ENCODE data around the gene LRRC31.

LRRC31 gene

DNA sequence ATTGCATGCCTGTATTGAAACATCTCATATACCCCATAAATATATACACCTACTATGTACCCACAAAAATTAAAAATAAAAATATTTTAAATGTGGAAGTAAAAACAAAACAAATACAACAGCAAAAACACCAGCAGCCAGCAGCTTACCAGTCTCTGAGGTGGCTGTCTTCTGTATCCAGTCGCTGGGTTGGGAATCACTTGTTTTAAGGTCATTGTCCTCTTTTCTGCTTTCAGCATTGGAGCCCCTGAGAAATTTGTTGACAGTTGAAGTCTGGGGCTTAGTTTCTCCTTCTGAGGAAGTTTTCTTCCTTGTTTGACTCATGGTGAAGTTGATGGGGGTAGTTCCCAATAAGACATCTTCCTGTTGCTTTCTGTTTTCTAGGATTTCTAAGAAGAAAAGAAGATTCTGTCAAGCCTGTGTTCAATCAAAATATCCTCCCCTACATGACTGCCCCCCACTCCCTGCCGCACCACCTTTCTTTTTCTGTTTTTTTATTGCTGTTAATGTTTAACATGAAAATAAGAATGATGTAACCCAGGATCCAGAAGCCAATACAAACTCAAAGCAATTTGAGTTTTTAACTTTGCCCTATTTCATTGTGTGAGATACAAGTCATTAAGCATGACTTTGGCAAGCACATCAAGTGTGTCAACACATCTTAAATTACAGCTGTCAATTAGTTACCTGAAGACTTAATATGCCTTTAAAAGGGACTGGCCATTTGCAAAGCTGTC, at the start of gene LRRC31:
Gene LRRC31, minus strand, starts transcription at position 452 of the 737 bp plus-strand sequence. Its CDS starts 128 bp downstream, at position 324.
- no peak for DNase-seq

DNA sequence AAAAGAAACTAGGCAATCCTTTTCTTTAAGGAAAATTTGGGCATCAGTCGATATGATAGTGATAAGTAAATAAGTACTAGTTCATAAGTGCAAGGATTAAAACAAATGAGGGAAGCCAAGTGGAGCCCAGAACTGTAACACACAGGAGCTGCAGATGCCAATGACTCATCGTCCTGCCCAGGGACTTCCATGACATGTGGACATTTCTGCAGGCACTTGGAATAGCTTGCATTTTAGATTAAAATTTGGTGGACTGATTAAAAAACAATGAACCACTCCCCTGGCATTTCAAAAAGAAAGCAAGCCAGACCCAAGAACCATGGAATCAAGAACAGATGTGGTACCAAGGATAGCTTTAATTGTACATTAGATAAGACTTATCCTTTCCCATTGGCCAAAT, 44.6 kb upstream of the LRRC31 start:
- DNase-seq: no peak

DNA sequence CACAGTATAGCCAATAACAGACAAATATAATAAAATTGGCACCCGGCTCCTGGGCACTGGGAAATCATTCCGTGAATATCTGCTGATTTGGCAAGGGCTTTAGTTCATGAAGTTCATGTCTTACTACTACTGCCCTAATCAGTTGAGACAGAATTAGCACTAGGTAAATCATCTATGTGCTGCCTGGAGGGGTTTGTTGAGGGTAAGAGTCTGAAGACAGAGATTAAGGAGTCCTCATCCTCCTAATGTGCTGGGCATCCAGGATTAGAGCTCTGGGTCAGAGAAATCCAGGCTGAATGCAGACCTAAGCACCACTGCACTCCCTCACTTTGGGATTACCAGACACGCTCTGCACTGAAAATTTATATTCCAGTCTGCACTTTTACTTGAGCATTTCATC, 43.6 kb upstream of the LRRC31 start:
- no peak for DNase-seq

DNA sequence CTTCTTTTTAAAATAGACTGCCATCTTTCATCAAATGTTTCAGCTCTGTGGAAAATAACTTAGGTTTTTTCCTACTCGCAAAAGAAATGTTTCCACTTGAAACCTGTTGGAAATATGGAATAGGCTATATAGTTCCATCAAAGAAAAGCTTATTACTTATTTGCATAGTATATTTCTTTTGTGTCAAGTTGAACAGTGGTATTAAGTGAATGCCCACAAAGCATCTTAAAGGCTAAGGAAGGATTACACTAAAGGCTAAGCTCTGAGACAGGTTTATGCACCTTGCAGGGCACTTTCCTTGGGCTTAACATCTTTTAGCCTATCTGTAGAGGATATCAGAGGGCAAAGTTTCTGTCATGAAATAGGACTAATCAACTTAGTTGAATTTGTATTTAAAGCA, 41.5 kb upstream of the LRRC31 start, which contains the start of gene SAMD7:
Gene SAMD7, plus strand, starts transcription at position 301 of the 400 bp plus-strand sequence. CDS start 7,927 bp downstream, outside the sequence.
- no peak for DNase-seq

DNA sequence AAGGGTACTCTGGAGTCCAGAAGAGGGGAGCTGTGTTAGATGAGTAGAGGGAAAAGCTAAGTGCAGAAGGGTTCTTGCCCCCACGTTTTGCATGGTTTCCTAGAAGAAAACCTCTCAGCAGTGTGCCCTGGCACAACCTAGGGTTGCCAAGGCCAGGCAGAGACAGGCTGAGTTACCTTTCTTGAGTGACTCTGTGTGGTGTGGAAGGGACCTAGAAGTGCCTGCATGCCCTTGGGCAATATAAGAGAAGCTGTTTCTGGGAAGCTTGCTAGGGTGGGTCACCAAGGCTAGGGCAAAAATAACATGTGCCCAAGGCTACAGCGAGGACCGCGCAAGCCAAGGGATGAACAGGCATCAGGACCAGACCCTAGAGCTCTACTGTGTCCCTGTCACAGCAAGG, 38.2 kb upstream of the LRRC31 start:
- DNase-seq: no peak

DNA sequence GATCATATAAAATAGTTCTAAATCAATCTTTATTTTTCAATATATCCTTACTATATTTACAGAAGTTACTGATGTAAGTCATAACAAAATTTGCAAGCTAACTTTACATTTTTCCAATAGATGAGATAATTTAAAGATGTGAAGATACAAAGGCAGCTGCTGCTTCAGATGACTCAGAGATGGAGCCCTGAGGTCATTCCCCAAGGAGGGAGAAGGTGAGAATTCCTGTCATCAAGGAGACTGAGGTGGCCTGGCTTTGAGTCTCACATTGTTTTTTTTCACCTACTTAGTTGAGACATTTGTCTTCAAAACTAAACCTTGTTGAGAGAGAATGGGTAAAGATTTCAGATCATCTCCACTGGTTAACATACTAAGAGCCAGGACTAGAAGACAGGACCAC, 37.7 kb upstream of the LRRC31 start:
- no peak for DNase-seq

DNA sequence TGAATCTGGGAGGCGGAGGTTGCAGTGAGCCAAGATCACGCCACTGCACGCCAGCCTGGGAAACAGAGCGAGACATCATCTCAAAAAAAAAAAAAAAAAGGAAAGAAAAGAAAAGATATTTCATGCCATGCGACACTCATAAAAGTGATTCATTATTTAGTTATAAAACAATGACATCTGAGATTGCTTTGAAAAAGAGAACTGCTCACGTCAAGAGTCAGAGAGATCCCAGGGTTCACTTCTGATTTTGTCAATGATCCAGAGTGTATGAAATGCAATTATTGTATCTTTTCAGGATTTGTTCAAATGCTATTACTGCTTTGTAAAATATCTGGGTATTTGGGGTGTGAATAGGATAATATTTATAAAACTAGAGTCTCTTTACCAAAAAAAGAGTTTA, 35.7 kb upstream of the LRRC31 start:
- no peak for DNase-seq

DNA sequence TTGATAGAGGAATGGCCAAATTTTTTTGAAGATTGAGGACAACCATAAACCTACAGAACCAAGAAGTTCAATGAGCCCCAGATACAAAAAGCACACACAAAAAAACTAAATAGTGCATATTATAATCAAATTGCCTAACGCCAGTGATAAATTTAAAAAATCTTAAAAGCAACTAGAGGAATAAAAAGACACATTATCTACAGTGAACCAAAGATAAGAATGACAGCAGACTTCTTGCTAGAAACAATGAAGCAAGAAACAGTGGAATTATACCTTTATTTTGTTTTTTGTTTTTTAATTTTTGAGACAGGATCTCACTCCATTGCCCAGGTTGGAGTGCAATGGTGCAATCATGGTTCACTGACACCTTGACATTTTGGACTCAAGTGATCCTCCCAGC, 31.7 kb upstream of the LRRC31 start:
- DNase-seq: no peak

DNA sequence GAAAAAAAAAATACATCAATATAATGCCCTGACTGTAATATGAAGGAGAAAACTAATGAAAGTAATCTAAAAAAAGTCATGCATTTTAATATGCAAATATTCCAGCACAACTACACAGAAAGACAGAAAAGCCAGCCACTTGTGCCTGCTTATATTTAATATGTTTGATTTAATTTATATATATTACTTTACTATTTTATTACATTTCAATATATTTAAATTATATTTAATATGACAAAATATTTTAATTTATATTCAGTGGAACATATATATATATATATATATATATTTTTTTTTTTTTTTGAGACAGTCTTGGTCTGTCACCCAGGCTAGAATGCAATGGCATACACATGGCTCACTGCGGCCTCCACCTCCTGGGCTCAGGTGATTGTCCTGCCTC, 27.5 kb upstream of the LRRC31 start:
- DNase-seq: no peak

DNA sequence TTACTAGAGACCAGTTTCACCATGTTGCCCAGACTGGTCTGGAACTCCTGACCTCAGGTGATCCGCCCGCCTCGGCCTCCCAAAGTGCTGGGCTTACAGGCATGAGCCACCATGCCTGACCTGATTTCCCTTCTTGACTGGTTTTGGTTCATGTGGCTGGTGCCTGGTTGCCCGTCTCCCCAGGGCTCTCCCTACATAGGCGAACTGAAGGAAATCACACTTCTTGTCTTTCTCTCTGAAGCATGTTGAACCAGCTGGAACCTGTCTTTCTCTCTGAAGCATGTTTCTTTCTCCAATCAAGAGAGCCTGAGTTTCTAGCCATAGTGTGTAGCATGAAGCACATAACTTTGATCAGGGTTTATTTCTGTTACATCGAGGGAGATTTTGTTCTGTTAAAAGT, 25.3 kb upstream of the LRRC31 start:
- no peak for DNase-seq

DNA sequence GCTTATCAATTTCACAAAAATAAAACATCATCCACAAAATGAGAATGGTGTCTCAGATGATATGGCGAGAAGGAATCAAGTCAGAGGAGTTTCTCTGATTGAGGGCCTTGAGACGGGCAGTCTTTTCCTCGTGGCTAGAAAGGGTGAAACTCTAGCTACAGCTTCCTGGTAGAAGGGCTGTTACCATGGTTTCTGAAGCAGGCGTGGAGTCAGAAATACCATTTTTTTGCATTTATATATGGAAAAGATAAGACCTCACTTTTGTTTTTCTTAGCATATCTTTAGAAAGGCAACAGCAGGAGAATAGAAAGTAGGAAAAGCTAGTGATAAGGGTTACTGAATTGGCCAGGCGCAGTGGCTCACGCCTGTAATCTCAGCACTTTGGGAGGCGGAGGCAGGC, 24.4 kb upstream of the LRRC31 start:
- DNase-seq: no peak

DNA sequence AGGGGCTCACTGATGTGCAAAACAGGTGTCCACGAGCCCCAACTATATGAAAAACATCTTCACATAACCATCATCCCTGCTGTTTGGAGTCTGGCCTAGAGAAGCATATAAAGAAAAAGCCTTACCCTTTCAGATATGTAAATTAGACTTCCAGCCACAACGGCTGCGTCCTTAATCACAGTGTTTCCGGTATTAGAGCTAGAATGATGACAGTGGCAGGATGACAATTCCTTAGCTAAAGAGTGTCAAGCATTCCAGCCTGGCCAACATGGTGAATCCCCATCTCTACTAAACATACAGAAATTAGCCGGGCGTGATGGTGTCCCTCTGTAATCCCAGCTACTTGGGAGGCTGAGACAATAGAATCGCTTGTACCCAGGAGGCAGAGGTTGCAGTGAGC, 22.2 kb upstream of the LRRC31 start:
- DNase-seq: no peak

DNA sequence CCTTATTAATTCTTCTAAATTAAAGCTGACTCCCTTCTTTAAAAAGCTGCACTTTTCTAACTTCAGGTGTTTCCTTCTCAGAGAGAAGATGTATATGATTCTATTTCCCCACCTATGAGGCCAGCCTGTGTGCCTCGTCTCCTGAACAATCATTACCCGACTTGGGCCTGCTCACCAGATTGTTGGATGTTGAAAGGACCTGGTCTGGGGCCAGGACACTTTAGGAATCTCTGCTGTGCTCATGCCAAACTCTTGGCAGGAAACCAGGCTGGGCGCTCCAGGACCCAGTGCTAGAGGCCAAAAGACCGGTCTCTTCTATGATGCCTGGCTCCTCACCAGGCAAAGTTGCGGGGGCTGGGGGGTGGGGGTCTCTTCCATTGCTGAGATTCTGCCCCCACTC, 16.9 kb upstream of the LRRC31 start:
- DNase-seq: no peak

DNA sequence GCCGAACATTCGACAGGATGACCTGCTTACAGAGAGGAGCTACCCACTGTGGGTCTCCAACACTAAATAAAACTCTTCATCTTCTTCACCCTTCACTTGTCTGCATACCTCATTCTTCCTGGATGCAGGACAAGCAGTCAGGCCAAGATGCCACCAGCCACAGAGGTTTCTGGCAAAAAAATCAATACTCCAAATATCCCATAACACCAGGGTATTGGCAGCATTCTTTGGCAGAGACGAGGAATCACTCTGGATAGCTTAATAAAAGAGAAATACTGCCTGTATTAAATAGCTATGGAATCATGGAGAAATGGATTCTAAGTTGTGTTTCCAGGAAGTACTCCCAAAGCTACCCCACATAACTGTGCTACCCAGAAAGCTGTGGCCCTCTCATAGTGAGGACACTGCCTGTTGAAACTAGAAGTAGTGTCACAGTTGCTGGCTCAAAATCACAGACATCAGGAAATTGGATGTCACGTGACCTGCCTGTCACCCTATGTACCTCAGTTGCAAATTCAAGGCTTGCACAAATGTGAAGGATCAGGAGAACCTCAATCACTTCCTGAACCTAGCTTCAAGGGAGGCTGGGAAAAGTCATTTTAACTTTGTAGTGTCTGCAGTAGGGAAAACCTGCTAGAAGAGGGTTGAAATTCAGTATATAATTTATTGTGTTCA, 11.0 kb upstream of the LRRC31 start:
- DNase-seq: no peak

DNA sequence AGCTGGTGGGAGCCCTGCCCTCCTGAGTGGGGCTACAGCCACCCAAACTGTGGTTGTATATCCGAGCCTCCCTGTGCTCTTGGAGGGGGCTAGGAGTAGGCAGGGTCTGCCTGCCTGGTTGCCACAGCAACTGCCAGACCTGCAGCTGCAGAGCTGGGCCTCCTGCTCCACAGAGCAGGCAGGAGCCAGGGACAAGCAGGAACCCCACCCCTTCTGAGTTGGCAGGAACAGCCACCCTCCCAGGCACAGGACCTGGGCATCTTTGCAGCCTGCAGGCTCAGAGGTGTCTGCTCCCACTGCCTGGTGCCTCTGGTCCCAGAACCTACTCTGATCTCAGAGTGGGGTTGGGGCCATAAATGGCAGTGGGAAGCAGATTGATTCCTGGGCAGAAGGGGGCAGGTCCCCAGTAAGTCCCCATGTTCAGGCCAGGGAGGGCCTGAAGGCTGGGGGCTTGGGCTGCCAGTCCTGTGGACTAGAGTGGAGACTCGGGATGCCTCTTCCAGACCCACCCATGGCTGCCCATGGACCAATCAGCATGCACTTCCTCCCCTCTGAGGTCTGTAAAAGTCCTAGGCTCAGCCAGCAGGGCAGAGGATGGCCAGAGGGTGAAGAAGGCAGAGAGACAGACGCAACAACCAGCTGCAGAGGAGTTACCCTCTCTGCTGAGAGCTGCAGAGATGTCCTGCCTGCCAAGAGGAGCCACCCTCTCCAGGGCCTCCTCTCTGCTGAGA, 10.3 kb upstream of the LRRC31 start:
- no peak for DNase-seq

DNA sequence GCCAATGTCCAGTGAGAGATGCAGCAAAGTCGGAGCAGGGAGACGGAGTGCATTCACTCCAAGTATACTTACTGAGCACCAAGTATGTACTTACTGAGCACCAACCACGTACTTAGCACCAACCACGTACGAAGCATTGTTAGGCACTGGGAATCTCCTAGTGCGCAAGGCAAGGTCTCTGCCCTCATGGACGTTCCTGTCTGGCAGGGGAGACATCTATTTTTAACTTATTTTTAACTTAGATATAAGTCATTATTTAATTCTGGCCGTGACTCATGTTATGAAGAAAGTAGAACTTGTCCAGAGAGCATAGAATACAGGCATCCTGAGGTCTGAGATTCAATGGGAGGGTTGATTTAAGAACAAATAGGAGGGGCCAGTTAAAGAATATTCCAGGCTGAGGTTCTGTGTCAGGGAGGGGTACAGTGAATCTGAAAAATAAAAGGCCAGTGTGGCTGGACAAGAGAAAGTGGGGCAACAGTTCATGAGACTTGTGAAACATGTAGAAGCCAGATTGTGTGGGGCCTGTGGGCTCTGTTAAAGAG, 9.3 kb upstream of the LRRC31 start:
- no peak for DNase-seq

DNA sequence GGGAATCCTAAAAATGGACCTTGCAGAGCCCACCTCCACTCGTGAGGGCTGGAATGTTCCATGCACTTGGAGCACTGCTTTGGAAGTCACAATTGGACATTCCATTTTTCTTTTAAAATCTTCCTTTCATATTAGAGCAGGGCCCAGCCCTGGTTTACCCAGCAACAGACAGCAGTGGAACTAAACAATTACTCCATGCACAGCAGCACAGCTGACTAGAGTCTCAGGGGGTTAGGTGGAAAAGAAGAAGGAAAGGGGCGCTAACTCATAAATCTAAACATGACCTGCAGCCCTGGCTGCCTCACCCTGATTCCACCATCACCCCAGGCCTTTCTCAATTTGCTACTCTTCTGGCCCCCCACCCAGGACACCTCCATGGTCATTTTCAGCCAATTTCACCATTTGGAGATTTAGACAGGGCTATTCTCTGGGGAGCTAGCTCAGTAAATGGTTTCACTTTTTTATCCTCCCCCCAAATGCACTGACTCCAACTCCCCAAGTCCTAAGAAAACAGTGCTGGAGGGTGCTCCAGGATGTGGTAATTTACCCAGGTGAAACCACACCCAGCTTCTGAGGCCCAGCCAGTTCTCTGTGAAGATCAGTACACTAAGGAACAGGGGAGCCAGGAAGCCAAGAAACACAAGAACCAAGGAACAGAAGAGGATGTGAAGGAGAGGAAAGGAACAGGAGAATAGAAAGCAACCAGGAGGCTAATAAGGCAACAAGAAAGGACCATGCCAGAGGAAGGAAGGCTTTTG, 1.6 kb upstream of the LRRC31 start:
- DNase-seq: no peak

DNA sequence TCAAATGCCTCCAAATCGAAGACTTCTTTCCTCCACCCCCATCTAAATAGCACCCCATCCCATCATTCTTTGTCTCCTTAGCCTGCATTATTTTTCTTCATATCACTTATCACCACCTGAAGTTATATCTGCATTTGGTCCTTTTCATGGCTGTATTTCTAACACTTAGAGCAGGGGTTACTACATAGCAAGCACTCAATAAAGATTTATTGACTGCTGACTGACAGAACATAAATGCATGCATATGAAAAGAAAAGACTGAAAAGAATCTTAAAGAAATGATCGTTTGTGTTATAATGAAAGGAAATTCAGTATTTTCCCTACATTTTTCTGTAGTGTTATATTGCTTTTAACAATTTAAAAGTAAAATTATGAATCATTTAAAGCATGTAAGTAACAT, 1.4 kb downstream of the LRRC31 start:
- DNase-seq: no peak

DNA sequence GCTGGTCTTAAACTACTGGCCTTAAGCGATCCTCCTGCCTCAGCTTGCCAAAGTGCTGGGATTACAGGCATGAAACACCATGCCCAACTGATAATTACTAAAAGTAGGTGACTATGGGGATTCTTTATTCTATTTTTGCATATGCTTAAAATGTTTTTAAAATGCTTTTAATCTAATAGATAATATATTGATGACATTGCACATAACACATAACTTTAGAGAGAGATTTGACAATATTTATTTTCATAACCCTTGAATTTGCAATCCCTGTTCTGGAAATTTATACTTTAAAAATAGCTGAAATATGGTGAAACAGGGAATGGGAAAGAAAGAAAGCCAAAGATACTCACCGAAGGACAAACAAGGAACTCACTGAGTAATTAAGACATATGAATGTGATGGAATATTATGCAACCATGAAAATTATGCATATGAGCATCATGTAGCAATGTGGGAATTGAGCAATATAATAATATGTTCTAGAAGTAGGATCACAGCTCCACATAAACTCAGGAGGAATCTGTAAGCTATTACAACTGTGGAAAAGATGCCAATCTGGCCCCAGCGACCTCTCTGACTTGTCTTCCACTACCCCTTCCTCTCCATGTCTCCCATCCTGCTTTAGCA, 2.0 kb downstream of the LRRC31 start:
- no peak for DNase-seq

DNA sequence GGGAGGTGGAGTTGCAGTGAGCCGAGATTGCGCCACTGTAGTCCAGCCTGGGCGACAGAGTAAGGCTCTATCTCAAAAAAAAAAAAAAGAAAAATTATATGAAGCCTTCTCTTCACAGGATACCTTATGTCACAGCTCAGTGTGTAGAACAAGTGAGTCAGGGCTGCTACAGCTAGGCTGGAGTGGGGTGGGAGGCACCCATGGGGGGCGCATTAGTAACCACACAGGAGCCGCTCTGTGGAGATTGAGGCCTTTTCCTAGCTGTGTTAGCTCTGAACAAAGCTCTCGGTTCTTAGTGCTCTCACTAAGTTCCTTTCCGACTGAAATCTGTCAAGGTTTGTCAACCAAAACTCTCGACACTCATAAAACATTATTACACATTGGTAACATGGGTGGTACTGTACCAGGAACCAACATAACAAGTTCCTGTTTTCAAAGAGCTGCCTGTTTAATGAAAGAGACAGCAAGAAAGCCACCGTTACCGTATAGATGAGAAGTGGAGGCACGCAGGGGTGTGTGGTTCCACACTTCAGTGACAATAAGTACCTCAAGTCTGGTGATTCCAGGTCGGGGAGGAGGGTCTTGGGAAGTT, 4.5 kb downstream of the LRRC31 start:
- DNase-seq: no peak

DNA sequence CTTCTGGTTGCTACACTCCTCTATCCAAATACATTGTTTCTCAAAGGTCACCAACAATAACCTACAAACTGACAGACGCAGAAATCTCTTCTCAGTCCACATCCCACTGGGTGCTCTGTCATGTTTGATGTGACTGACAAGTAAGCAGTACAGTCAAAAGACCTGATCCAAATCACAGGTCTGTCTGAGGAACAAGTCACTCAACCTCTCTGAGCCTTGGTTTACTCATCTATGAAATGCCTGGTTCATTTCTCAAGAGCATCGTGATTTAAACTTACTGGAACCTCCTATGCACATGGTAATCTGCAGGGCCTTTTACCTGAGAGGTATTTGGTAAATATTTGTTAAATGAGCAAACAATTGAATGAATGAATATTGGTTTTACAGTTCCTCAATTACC, 5.5 kb downstream of the LRRC31 start:
- no peak for DNase-seq

DNA sequence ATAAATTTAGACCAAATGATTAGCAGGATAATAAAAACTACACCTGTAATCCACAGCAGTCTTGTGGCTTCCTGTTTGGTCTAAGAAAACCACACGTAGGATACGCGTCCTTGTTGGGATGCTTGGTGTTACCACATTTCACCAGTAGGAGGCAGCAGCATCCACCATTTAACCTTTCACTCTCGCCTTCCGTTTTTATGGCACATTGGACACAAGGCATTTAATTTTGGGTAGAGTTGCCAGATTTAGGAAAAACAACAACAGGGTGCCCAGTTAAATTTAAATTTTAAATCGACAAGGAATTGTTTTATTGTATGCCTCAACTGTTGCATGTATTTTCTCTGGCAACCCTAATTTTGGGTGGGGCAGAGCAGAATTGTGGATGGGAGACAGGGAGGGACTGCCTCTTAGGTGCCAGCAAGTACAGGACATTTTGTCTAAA, 6.3 kb downstream of the LRRC31 start:
- DNase-seq: no peak

All from cerebellar nuclear complex (tissue), 1 donor.